SU-DHL-6 (cell line): ENCODE measurements around the gene MYO7B.

ENCODE experiments used
- CTCF ChIP-seq: fragments of 200-600 bp; sonication (generic); IDR thresholded peaks from one replicate; pipeline ENCODE4 v1.5.1; 2017; ENCODE audit warnings: antibody characterized with exemption, mild to moderate bottlenecking, low read length, moderate library complexity; ENCODE audit not compliant: insufficient read depth, poor library complexity, severe bottlenecking
- EZH2phosphoT487 ChIP-seq: fragments of 200-600 bp; sonication (generic), shearing (Covaris generic); conservative IDR thresholded peaks from 2 replicates; pipeline ENCODE4 v1.6.1; 2018; ENCODE audit warnings: mild to moderate bottlenecking, antibody characterized with exemption, low read length, moderate library complexity, mixed read lengths

GRCh38 chr2:127670957-127671290 lies 135.4 kb downstream of the MYO7B start:
- no peak for TF ChIP-seq CTCF
- TF ChIP-seq EZH2phosphoT487 = no peak
